HG02759 (cell line): ENCODE data around the gene ADGRG3.

Experiments used
- ATAC-seq: cut with Tn5 transposase; IDR thresholded peaks from one replicate; pipeline ENCODE4 v1.9.1; 2021; ENCODE audit warnings: mild to moderate bottlenecking, moderate library complexity; ENCODE audit not compliant: unreplicated experiment

ADGRG3 gene

DNA sequence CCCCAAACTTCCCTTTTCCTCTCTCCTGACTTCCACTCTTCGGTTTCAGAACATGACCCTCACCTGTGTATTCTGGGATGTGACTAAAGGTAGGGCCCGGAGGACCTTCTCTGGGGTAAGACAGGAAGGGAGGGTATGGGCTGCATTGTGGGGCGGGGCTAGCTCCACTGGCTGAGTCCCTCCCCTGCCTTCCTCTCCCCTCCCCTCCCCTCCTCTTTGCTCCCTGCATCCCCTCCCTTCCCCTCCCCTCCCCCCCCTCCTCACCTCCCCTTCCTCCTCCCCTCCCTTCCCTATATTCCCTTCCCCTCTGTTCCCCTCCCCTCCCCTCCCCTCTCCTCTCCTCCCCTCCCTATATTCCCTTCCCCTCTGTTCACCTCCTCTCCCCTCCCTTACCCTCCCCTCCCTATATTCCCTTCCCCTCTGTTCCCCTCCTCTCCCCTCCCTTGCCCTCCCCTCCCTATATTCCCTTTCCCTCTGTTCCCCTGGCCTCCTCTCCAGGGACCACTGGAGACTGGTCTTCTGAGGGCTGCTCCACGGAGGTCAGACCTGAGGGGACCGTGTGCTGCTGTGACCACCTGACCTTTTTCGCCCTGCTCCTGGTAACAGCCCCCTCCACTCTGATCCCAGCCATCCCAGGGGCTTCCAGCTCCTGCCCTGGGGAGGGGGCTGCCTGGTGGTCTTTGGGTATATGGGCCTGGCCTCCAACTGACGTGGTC, 11.8 kb downstream of the ADGRG3 start:
- no peak for ATAC-seq

DNA sequence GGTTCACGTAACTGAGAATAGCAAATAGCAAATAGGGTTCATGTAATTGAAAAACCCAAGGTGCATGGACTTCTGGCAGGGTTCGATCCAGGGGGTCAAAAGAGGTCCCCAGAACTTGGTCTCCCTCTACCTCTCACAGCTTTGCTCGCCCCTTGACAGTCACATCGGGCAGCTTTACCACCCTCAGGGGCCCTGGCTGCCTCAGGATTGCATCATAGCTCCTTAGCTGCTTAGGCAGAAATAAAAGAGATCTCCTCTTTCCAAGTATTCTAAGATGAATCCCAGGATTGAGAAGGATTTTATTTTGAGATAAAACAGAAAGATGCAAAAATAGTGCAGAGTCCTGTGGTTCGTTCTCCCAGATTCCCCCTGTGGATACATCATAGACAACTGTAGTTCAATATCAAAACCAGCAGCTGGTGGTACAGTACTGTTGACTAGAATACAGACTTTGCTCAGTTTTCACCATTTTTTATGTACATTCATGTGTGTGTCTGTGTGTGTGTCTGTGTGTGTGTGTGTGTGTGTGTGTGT, 12.8 kb downstream of the ADGRG3 start:
- no peak for ATAC-seq

DNA sequence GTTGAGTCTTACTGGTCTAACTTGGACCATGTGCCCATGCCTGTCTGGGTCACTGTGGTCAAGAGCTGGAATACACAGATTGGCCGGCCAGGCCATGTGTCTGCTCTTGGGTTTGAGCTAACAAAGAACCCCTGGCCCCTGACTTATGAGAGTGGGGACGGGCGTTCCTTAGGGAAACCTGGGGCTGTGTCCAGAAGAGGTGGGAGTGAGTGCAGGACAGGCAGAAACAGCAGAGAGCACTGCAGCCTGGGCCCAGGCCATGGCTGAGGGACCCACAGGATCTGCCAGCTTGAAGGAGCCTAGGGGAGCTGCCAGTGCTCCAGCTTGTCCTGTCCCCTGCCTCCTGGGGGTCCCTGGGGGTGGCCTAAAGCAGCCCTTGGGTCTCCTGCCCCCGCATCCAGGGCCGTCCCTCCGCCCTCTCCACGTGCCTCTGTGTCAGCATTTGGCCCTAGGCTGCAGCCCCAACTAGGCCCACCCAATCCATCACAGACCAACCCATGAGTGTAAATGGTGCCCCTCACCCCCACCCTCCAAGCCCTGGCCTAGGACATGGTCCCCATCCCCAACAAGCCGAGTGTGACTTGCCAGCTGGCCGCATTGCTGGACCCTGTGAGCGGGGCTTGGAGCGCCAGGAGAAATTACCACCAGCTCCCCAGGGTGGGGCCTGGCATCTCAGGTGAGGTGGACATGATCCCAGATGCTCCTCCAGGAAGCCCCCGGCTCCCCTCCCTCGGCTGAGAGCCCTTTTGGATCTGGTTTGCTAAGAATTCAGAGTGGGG, 14.0 kb downstream of the ADGRG3 start:
- ATAC-seq: no peak

DNA sequence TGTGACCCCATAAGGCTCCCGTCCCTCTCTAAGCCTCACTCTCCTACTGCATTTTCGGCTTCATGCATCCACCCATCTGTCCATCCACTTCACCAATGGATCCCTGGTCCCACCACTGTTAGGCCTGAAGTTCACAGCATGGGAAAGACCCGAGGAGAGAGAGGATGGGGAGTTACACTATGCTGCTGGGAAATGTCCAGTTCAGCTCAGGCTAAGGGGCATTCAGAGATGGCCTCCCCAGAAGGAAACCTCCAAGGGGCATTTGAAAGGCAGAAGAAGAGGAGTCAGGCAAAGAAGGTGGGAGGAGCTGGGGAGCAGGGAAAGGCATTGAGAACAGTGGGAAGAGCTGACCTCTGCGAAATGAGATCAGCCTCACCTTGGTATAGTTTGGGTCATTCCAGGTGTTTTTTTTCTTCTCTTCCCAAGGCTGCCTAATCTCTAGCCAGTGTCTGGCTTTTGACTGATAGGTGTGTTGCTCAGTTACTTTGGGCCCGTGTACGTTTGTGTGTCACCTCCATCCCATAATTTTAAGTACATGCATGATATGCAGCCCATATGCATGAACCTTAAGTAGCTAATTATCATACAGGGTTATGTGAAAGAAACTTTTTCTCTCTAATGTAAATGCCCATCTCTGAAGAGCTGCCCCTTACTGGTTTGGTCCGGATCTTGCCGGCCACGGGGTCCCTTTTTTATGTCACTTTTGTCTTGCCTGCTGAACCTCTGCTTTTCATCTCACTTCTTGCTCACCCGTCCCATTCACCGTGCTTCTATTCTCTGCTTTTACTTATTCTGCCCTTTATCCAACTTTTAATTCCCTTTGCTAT, 14.9 kb downstream of the ADGRG3 start:
- no peak for ATAC-seq

DNA sequence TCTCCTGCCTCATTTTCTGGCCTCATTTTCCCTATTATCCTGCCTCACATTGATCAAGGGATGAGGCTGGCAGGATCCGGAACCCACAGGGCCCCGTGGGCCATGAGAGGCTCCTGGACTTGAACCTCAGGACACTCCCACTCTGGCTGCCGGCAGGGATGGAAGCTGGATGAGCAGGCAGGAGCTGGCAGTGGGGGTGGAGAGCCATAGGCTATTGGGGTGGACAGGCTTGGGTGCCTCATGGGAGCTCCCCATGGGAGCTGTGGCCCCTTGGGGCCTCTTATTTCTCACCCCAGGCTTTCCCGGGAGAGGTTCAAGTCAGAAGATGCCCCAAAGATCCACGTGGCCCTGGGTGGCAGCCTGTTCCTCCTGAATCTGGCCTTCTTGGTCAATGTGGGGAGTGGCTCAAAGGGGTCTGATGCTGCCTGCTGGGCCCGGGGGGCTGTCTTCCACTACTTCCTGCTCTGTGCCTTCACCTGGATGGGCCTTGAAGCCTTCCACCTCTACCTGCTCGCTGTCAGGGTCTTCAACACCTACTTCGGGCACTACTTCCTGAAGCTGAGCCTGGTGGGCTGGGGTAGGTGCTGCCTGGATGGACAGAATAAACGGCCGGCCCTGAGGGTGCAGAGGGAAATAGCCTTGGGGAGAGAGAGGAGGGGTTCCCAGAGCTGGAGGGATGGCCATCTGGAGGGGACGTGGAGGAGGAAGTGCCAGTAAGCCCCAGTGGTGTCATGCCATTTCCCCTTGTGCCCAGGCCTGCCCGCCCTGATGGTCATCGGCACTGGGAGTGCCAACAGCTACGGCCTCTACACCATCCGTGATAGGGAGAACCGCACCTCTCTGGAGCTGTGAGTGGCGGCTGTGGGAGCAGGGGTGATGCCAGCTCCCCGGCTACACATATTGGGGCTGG, 15.8 kb downstream of the ADGRG3 start:
- no peak for ATAC-seq

DNA sequence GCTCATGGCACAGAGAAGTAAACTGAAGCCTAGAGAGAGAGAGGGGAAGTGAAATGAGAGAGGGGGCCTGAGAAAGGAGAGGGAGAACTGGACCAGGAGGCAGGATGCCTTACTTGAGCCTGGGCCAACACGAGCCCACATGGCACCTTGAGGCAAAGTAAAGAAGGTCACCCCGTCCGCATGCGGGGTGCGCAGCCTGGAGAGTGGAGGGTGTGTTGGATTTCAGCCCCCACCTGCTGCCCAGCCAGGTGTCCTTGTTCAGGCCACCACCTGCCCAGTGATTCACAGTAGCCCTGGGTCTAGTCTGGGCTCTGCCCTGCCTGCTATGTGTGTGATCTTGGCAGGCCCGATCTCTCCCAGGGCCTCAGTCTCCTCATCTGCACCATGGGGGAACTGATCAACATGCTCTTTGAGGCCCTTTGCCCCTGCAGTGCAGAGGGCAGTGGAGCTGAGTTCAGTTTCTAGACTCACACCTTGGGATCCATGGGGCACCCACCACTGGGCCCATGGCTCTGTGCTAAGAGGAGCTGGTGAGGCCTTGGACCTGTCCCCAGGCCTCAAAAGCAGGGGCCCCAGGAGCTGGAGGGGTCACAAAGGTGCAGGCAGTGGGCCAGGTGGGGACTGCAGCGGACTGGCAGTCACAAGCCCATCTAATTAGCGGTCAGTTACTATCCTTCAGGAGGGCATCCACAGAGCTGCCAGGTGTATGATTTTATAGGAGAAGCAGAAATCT, 16.7 kb downstream of the ADGRG3 start:
- no peak for ATAC-seq

DNA sequence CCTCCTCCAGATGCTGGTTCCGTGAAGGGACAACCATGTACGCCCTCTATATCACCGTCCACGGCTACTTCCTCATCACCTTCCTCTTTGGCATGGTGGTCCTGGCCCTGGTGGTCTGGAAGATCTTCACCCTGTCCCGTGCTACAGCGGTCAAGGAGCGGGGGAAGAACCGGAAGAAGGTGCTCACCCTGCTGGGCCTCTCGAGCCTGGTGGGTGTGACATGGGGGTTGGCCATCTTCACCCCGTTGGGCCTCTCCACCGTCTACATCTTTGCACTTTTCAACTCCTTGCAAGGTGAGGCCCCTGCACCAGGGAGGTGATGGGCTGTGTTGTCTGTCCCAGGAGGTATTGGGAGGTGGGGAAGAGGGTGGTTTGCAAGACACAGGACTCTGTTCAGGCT, 17.5 kb downstream of the ADGRG3 start:
- no peak for ATAC-seq

DNA sequence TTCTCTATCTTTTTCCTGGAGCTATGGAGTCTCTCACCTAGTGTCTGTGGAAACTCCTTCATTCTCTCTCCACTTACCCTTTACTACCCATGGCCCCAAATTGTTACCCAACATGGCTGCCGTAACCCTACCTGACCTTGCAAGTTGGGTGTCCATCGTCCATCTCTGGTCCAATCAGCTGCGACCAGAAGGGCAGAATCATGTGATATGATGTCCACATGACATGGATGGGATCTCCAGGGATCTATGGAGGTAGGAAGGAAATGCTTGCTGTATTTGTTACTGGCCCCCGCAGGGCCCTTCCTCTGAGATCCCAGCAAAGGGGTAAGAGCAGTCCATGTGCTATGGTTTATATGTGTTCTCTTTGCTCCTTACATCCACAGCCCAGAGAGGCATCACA, 18.5 kb downstream of the ADGRG3 start:
- ATAC-seq: no peak

DNA sequence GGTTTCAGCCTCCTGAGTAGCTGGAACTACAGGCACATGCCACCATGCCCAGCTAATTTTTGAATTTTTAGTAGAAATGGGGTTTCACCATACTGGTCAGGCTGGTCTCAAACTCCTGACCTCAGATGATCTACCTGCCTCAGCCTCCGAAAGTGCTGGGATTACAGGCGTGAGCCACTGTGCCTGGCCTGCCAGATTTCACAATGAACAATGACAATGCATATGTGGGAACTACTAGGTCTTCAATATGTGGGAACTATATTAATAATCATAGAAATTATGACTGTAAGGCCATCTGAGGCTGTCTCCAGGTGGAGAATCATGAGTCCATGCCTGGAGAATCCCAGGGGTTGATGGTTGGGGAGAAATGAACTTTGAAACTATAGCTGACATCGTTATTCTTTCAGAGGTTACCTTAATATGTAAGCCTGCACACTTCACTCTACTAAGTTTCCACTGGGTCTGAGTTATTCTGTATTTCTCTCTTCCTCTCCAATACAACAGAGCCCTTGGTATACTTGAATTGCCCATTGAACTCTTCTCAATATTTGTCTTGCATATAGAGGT, 19.3 kb downstream of the ADGRG3 start:
- ATAC-seq: no peak

DNA sequence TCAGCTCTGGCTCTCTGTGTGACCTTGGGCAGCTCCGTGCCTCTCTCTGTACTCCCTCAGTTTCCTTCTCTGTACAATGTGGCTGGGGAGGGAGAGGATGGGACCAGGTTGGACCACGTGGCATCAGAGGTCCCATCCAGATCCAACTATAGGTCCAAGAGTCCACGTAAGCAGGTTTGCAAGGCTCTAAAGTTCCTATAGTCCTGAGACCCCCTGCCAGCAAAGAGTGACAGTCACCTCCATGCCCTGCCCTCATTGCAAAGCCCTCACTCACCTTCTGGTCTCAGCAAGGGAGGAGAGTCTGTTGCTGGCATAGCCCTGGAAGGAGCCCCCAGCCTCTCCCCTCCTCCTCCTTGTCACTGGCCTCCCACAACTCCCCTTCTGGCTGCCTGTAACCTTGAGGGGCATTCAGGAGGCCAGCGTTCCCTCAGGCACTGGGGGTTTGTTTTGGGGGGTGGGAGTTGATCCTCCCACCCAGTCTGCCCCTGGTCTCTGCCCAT, 20.4 kb downstream of the ADGRG3 start:
- ATAC-seq: no peak

DNA sequence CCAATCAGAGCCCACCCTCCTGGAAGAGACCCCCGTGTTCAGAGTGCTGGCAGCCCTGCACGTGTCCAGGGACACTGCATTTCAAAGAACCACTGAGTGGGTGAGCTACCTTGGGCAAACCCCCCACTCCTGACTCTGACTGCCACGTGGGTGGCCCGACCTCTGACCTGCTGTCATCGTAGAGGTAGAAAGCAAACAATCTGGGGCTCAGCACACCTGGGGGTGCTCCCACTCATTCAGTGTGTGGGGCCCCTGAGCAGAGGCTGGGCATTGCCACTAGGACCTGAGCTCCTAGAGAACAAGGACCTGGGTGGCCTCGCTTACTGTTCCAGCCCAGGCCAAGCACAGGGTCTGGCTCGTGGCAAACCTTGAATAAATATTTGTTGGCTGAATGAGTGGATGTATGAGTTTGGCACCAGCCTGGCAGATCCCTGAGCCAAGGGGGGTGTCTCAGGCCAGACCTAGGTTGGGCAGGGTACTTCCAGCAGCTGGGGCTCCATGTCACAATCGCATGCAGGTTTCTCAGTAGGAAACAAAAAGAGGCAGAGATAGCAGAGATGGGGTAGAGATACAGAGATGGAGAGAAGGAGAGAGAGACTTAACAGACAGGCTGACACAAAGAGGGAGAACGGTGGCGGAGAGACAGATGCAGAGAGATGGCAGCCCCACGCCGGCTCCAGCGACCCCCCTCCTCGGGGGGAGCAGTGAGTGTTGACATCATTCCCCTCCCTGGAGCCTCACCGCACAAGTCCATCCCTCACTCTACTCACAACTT, 21.1 kb downstream of the ADGRG3 start:
- ATAC-seq: no peak

DNA sequence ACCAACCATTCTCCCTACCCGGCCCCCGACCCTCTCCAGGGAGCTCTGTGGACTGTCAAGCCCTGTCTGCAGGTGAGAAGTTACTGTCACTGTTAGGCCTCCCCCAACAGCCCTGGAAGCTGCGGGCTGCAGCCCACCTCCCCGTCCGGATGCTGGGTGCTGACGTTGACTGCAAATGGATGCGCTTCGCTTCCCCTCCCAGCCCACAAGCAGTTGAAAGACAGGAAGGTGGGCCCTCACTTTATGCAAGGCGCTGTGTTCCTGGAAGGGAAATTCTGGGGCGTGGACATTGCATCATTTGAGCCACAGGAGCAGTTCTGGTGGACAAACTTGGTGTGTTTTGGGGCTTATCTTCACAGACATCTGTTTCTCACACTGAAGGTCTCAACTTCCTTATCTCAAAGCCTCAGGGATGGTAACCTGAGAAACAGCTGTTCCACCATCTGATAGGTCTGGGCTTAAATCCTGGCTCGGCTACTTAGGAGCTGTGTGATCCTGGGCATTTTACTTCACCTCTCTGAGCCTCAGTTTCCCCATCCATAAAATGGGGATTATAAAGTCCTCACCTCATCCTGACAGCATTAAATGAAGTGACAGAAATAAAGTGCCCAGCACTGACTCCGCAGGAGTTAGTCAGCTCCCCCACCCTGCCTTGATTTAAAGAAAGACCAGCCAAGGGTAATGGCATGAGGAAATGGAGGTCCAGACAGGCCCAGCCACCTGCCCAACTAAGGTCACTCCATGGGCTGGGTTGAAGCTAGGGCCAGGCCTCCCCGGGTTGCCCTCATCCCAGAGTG, 21.9 kb downstream of the ADGRG3 start:
- ATAC-seq: peak; percentile 78

DNA sequence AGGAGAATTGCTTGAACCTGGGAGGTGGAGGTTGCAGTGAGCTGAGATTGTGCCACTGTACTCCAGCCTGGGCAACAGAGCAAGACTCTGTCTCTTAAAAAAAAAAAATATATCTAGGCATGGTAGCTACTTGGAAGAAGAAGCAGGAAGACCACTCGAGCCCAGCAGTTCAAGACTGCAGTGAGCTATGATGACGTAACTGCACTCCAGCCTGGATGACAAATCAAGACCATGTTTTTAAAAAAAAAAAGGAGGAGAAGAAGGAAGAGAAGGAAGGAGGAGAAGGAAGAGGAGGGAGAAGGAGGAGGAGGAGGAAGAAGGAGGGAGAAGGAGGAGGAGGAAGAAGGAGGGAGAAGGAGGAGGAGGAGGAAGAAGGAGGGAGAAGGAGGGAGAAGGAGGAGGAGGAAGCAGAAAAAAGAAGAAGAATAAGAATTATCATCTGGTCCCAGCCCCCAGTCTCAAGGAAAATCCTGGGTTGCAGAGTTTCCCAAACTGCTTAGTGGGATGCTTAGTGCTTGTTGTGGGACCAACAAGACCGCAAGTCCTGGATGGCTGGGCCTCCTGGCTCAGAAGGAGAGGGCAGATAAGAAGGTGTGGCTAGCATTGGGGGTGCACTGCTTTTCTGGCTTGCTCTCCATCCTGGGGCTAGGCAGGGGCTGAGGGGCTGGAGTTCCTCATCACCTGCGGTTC, 22.8 kb downstream of the ADGRG3 start:
- no peak for ATAC-seq

DNA sequence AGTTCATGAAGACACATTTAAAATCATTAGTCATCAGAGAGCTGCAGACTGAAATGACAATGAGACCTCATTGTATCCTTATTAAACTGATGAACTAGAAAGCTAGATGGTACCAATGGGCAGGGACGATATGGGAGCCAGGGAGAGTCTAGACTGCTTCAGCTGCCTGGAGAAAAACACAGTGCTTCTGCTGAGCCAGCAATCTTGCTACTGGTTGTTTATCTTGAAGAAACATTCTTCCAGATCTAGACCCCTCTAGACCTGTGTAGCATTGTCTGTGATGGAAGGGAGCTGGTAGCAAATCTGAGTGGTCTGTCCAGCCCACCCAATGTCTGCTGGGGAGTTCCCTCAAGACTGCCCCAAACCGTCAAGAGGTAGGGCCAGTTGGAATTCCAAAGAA, 24.5 kb downstream of the ADGRG3 start:
- ATAC-seq: no peak

DNA sequence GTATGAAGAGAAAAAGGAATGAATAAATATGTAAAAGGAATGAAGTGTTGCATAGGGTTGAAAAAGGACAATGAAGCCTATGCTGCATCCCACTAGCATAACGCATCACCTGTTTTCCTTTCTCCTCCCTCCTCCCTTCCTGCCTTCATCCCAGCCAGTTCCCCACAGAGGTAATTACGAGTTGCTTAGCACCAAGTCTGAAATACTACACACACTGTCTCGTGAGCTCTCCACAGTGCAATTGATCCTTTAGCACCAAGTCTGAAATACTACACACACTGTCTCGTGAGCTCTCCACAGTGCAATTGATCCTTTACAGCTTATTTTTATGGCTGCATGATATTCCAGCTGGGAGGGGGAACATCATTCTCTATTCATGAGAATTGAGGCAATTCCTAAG, 25.4 kb downstream of the ADGRG3 start:
- no peak for ATAC-seq

DNA sequence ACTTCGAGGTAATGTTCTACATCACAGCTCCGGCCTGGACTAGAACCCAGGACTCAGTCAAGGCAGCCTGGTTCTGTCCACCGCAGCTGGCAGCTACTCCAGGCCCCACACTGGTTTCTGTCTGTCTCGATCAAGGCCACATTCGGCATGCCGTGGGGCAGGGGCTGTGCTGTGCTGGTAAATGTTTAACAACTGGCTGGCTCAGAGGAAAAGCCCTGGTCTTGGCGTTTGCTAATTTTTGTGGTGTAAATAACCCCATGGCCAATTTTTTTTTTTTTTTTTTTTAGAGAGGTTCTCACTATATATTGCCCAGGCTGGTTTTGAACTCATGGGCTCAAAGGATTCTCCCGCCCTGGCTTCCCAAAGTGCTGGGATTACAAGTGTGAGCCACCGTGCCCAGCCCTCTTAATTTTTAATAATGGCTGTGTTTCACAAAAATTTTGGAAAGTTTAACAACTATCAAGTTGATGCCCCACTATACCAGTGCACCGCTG, 26.2 kb downstream of the ADGRG3 start:
- ATAC-seq: no peak
